ENCODE results near the gene TRAF7.
"Not testable (repeated sequence)": the region's sequence is repeated elsewhere in the genome, so short reads cannot be mapped to it uniquely, and the experiment has no call there.

GRCh38 chr16:2123706-2124376 is 31.7 kb upstream of the TRAF7 start:
- TF ChIP-seq, protein P1, sequence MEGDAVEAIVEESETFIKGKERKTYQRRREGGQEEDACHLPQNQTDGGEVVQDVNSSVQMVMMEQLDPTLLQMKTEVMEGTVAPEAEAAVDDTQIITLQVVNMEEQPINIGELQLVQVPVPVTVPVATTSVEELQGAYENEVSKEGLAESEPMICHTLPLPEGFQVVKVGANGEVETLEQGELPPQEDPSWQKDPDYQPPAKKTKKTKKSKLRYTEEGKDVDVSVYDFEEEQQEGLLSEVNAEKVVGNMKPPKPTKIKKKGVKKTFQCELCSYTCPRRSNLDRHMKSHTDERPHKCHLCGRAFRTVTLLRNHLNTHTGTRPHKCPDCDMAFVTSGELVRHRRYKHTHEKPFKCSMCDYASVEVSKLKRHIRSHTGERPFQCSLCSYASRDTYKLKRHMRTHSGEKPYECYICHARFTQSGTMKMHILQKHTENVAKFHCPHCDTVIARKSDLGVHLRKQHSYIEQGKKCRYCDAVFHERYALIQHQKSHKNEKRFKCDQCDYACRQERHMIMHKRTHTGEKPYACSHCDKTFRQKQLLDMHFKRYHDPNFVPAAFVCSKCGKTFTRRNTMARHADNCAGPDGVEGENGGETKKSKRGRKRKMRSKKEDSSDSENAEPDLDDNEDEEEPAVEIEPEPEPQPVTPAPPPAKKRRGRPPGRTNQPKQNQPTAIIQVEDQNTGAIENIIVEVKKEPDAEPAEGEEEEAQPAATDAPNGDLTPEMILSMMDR (IDR thresholded peaks at IDR 0.05) = not testable (repeated sequence)
- not testable (repeated sequence) for TF ChIP-seq POLR2A (IDR thresholded peaks at IDR 0.05)

Data from Peyer's patch (tissue), 4 donors.